Renal pelvis (tissue), 12 donors: ENCODE results near the gene ANKRD60. TPM values are rescaled to one million over a fixed set of nuclear protein-coding genes. Genes with fewer than 3 reads are reported as not detected.

ENCODE experiments used
- DNase-seq: peaks from one replicate; pipeline ENCODE4 v3.0.0-alpha.2; 2013
- long read RNA-seq, 16 experiments: transcript quantifications; one replicate each; lab custom pipeline, GENCODE V29; 2026
- polyA plus RNA-seq, 3 donors: library from polyadenylated mRNA; unstranded; fragments of 120-200 nt; gene quantifications; one replicate each; pipeline ENCODE4 v1.2.1, GENCODE V29; 2013; ENCODE audit not compliant: insufficient read length in 3 of 3

ANKRD60 gene
- not detected for polyA plus RNA-seq
- long read RNA-seq, donor 1, result 0 reads
- long read RNA-seq, donor 2, result 0 reads
- long read RNA-seq, donor 3, result 0 reads
- long read RNA-seq, donor 4, result 0 reads
- long read RNA-seq, donor 5, result 0 reads
- long read RNA-seq, donor 6, result 0 reads
- long read RNA-seq, donor 7, result 0 reads
- long read RNA-seq, donor 8, result 0 reads
- long read RNA-seq, donor 9, result 0 reads
- long read RNA-seq, donor 10, result 0 reads
- long read RNA-seq, donor 11, result 0 reads
- long read RNA-seq, donor 12, result 0 reads
- long read RNA-seq, donor 13, result 0 reads
- long read RNA-seq, donor 14, result 0 reads
- long read RNA-seq, donor 15, result 0 reads
- long read RNA-seq, donor 16, result 0 reads

- no peak for DNase-seq
Measured at GRCh38 chr20:58228484-58229197, at the start of gene ANKRD60. ANKRD60 (minus strand) TSS chr20:58228653; CDS start chr20:58228653, 0 bp downstream.

- DNase-seq, result peak; percentile 62
Measured at GRCh38 chr20:58277578-58278472, 49.4 kb upstream of the ANKRD60 start.

GRCh38 chr20:58277107-58277506, 48.7 kb upstream of the ANKRD60 start:
- no peak for DNase-seq

- DNase-seq, result no peak
Measured at GRCh38 chr20:58274384-58274783, 45.9 kb upstream of the ANKRD60 start.

- DNase-seq, result peak; percentile 49
Measured at GRCh38 chr20:58271606-58272351, 43.3 kb upstream of the ANKRD60 start.

- DNase-seq, result no peak
Measured at GRCh38 chr20:58268936-58269619, 40.6 kb upstream of the ANKRD60 start.

GRCh38 chr20:58268421-58268821, 40.0 kb upstream of the ANKRD60 start:
- no peak for DNase-seq

GRCh38 chr20:58267389-58268215, 39.1 kb upstream of the ANKRD60 start:
- no peak for DNase-seq

- DNase-seq, result no peak
Measured at GRCh38 chr20:58264271-58264670, 35.8 kb upstream of the ANKRD60 start.

GRCh38 chr20:58261660-58262059, 33.2 kb upstream of the ANKRD60 start:
- DNase-seq, result no peak

GRCh38 chr20:58260006-58260405, 31.6 kb upstream of the ANKRD60 start:
- DNase-seq, result no peak

GRCh38 chr20:58256842-58257241, 28.4 kb upstream of the ANKRD60 start:
- no peak for DNase-seq

GRCh38 chr20:58256307-58256706, 27.9 kb upstream of the ANKRD60 start:
- no peak for DNase-seq

GRCh38 chr20:58254890-58255289, 26.4 kb upstream of the ANKRD60 start:
- no peak for DNase-seq

GRCh38 chr20:58251979-58252591, 23.6 kb upstream of the ANKRD60 start:
- DNase-seq, result no peak

GRCh38 chr20:58251348-58251978, 23.0 kb upstream of the ANKRD60 start:
- DNase-seq, result no peak

GRCh38 chr20:58246346-58246745, 17.9 kb upstream of the ANKRD60 start:
- DNase-seq, result no peak

GRCh38 chr20:58245931-58246330, 17.5 kb upstream of the ANKRD60 start:
- no peak for DNase-seq
